ENCODE results near the gene TDRD3. TPM values are rescaled to one million over a fixed set of nuclear protein-coding genes. Genes with fewer than 3 reads are reported as not detected.

Gene TDRD3
- total RNA-seq, 1 experiment from 2014 or later = 17.2 TPM

GRCh38 chr13:60418954-60419353 is 21.9 kb downstream of the TDRD3 start:
- POLR2A ChIA-PET = no interaction called here
- H3K27me3 ChIP-seq (replicated peaks; ENCODE audit: control insufficient read depth, insufficient read depth, low read length) = no peaks in the 10 kb centered on the region
- no peak overlapping the region for H3K4me3 ChIP-seq (ENCODE audit: low read depth, low read length)
- no peak overlapping the region for H3K27ac Mint-ChIP-seq (ENCODE audit: unreplicated experiment)
- no peaks in the 10 kb centered on the region for H3K36me3 Mint-ChIP-seq (ENCODE audit: insufficient read depth, unreplicated experiment)
- DNase-seq = no peak
- no TSS peak for BruUV-seq (replicated peaks)
- TF ChIP-seq, protein P1, sequence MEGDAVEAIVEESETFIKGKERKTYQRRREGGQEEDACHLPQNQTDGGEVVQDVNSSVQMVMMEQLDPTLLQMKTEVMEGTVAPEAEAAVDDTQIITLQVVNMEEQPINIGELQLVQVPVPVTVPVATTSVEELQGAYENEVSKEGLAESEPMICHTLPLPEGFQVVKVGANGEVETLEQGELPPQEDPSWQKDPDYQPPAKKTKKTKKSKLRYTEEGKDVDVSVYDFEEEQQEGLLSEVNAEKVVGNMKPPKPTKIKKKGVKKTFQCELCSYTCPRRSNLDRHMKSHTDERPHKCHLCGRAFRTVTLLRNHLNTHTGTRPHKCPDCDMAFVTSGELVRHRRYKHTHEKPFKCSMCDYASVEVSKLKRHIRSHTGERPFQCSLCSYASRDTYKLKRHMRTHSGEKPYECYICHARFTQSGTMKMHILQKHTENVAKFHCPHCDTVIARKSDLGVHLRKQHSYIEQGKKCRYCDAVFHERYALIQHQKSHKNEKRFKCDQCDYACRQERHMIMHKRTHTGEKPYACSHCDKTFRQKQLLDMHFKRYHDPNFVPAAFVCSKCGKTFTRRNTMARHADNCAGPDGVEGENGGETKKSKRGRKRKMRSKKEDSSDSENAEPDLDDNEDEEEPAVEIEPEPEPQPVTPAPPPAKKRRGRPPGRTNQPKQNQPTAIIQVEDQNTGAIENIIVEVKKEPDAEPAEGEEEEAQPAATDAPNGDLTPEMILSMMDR (IDR thresholded peaks at IDR 0.05; ENCODE audit: insufficient read depth in 1 of 2, low read depth in 1 of 2, low read length in 1 of 2, severe bottlenecking in 1 of 2, unreplicated experiment in 1 of 2) = no peak
- no peaks in the 10 kb centered on the region for H3K36me3 ChIP-seq (ENCODE audit: control insufficient read depth, insufficient read depth, low read length)
- CTCF ChIA-PET = no interaction called here
- H3K4me1 Mint-ChIP-seq (ENCODE audit: low read depth, unreplicated experiment) = no peaks in the 10 kb centered on the region
- H3K4me3 Mint-ChIP-seq (ENCODE audit: unreplicated experiment) = no peak overlapping the region
- intact Hi-C loops (cut with micrococcal nuclease; ENCODE audit: unreplicated experiment) = no loop called here
- no peaks in the 10 kb centered on the region for H3K27me3 Mint-ChIP-seq (ENCODE audit: insufficient read depth, unreplicated experiment)
- H3K4me1 ChIP-seq = no peaks in the 10 kb centered on the region
- peaks cover 3% of the 10 kb centered on the region; the same call in 1 of the 2 replicates for H3K9me3 ChIP-seq
- H3K9me3 Mint-ChIP-seq (ENCODE audit: unreplicated experiment) = peaks cover 9% of the 10 kb centered on the region

GRCh38 chr13:60425332-60425731 is 28.3 kb downstream of the TDRD3 start:
- no peaks in the 10 kb centered on the region for H3K27me3 Mint-ChIP-seq (ENCODE audit: insufficient read depth, unreplicated experiment)
- H3K4me1 Mint-ChIP-seq (ENCODE audit: low read depth, unreplicated experiment) = no peaks in the 10 kb centered on the region
- no peak for DNase-seq
- peaks cover 3% of the 10 kb centered on the region; the same call in 1 of the 2 replicates for H3K9me3 ChIP-seq
- H3K9me3 Mint-ChIP-seq (ENCODE audit: unreplicated experiment) = no peaks in the 10 kb centered on the region
- no peak overlapping the region for H3K27ac Mint-ChIP-seq (ENCODE audit: unreplicated experiment)
- no TSS peak for BruUV-seq (replicated peaks)
- CTCF ChIA-PET = no interaction called here
- no peaks in the 10 kb centered on the region for H3K36me3 ChIP-seq (ENCODE audit: control insufficient read depth, insufficient read depth, low read length)
- intact Hi-C loops (cut with micrococcal nuclease; ENCODE audit: unreplicated experiment) = no loop called here
- H3K36me3 Mint-ChIP-seq (ENCODE audit: insufficient read depth, unreplicated experiment) = no peaks in the 10 kb centered on the region
- no peaks in the 10 kb centered on the region for H3K27me3 ChIP-seq (replicated peaks; ENCODE audit: control insufficient read depth, insufficient read depth, low read length)
- H3K4me3 ChIP-seq (ENCODE audit: low read depth, low read length) = no peak overlapping the region
- H3K4me3 Mint-ChIP-seq (ENCODE audit: unreplicated experiment) = no peak overlapping the region
- POLR2A ChIA-PET = no interaction called here
- TF ChIP-seq, protein P1 (IDR thresholded peaks at IDR 0.05; ENCODE audit: insufficient read depth in 1 of 2, low read depth in 1 of 2, low read length in 1 of 2, severe bottlenecking in 1 of 2, unreplicated experiment in 1 of 2) = no peak
- no peaks in the 10 kb centered on the region for H3K4me1 ChIP-seq

DNA sequence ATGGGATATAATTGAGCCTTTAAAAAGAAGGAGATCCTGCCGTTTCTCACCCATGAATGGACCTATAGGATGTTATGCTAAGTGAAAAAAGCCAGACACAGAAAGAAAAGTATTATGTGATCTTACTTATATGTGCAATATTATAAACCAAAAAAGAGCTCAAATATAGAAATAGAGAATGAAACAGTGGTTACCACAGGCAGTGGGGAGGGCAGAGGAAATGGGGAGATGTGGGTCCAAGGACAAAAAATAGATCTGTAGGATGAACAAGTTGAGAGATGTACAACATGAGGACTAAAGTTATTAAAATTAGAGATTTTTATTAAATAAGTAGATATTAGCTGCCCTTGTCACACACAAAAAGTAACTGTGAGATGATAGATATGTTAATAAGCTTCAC is 29.1 kb downstream of the TDRD3 start:
- Histone ChIP-seq H3K4me1 (no peaks in the 10 kb centered on the region), H3K4me3 (ENCODE audit: low read depth, low read length) (no peak overlapping the region), H3K9me3 (peaks cover under 1% of the 10 kb centered on the region; the same call in 1 of the 2 replicates), H3K27me3 (replicated peaks; ENCODE audit: control insufficient read depth, insufficient read depth, low read length) (no peaks in the 10 kb centered on the region), H3K36me3 (ENCODE audit: control insufficient read depth, insufficient read depth, low read length) (no peaks in the 10 kb centered on the region)
- Mint-ChIP-seq H3K4me3 (ENCODE audit: unreplicated experiment) (no peak overlapping the region), H3K4me1 (ENCODE audit: low read depth, unreplicated experiment) (no peaks in the 10 kb centered on the region), H3K27me3 (ENCODE audit: insufficient read depth, unreplicated experiment) (no peaks in the 10 kb centered on the region), H3K9me3 (ENCODE audit: unreplicated experiment) (no peaks in the 10 kb centered on the region), H3K36me3 (ENCODE audit: insufficient read depth, unreplicated experiment) (no peaks in the 10 kb centered on the region), H3K27ac (ENCODE audit: unreplicated experiment) (no peak overlapping the region)
- intact Hi-C loops (cut with micrococcal nuclease; ENCODE audit: unreplicated experiment) = no loop called here
- no TSS peak for BruUV-seq (replicated peaks)
- CTCF ChIA-PET = no interaction called here
- POLR2A ChIA-PET = no interaction called here
- DNase-seq = no peak
- TF ChIP-seq, protein P1 (IDR thresholded peaks at IDR 0.05; ENCODE audit: insufficient read depth in 1 of 2, low read depth in 1 of 2, low read length in 1 of 2, severe bottlenecking in 1 of 2, unreplicated experiment in 1 of 2) = no peak

Data from Caco-2 (cell line).